ENCODE measurements around the gene PUS1. TPM values are rescaled to one million over a fixed set of nuclear protein-coding genes. Genes with fewer than 3 reads are reported as not detected.
A peak's percentile ranks its signal among the peaks of the same experiment; 100 is the strongest.

PUS1 gene
- total RNA-seq, 1 donor from 2014 or later: 33.7 TPM

GRCh38 chr12:131943876-131944275 lies 14.8 kb downstream of the PUS1 start:
- Histone ChIP-seq H2AFZ (ENCODE audit: low read depth, low read length) (no peak overlapping the region), H3K4me1 (ENCODE audit: insufficient read depth, low read length) (no peaks in the 10 kb centered on the region), H3K36me3 (ENCODE audit: insufficient read depth, low read length) (peaks cover 14% of the 10 kb centered on the region), H3K27ac (ENCODE audit: low read depth, low read length) (no peak overlapping the region), H3K4me3 (ENCODE audit: insufficient read depth, low read depth, low read length) (no peak overlapping the region), H3K79me2 (ENCODE audit: insufficient read depth, low read length) (peaks cover 6% of the 10 kb centered on the region), H3K27me3 (ENCODE audit: insufficient read depth, low read length) (no peaks in the 10 kb centered on the region), H4K20me1 (ENCODE audit: insufficient read depth, low read length) (peaks cover 8% of the 10 kb centered on the region), H3K9me3 (ENCODE audit: insufficient read depth, low read depth, low read length) (no peaks in the 10 kb centered on the region), H3K4me2 (ENCODE audit: low read length) (no peak overlapping the region), H3K9ac (ENCODE audit: low read length) (no peak overlapping the region)
- Mint-ChIP-seq H3K4me1 (ENCODE audit: low read depth, unreplicated experiment) (no peaks in the 10 kb centered on the region), H3K4me3 (ENCODE audit: unreplicated experiment) (no peak overlapping the region), H3K36me3 (ENCODE audit: low read depth, unreplicated experiment) (peaks cover 12% of the 10 kb centered on the region), H3K27ac (ENCODE audit: unreplicated experiment) (peak overlapping the region; percentile 66), H3K27me3 (ENCODE audit: low read depth, unreplicated experiment) (no peaks in the 10 kb centered on the region), H3K9me3 (ENCODE audit: unreplicated experiment) (no peaks in the 10 kb centered on the region)
- TF ChIP-seq CTCF (IDR thresholded peaks at IDR 0.05; ENCODE audit: insufficient read depth, low read depth, low read length) (no peak), EZH2 (IDR thresholded peaks at IDR 0.05; ENCODE audit: insufficient read depth, low read length) (no peak)
- DNase-seq (ENCODE audit: low read depth) (no peak), FAIRE-seq (no peak)

GRCh38 chr12:131944601-131945251 lies 15.7 kb downstream of the PUS1 start:
- Mint-ChIP-seq H3K4me3 (ENCODE audit: unreplicated experiment) (no peak overlapping the region), H3K9me3 (ENCODE audit: unreplicated experiment) (no peaks in the 10 kb centered on the region), H3K27ac (ENCODE audit: unreplicated experiment) (no peak overlapping the region), H3K4me1 (ENCODE audit: low read depth, unreplicated experiment) (no peaks in the 10 kb centered on the region), H3K27me3 (ENCODE audit: low read depth, unreplicated experiment) (no peaks in the 10 kb centered on the region), H3K36me3 (ENCODE audit: low read depth, unreplicated experiment) (peaks cover 12% of the 10 kb centered on the region)
- TF ChIP-seq CTCF (IDR thresholded peaks at IDR 0.05; ENCODE audit: insufficient read depth, low read depth, low read length) (no peak), EZH2 (IDR thresholded peaks at IDR 0.05; ENCODE audit: insufficient read depth, low read length) (no peak)
- Histone ChIP-seq H3K79me2 (ENCODE audit: insufficient read depth, low read length) (peaks cover 6% of the 10 kb centered on the region), H3K4me2 (ENCODE audit: low read length) (no peak overlapping the region), H3K9ac (ENCODE audit: low read length) (no peak overlapping the region), H3K27me3 (ENCODE audit: insufficient read depth, low read length) (no peaks in the 10 kb centered on the region), H3K9me3 (ENCODE audit: insufficient read depth, low read depth, low read length) (no peaks in the 10 kb centered on the region), H4K20me1 (ENCODE audit: insufficient read depth, low read length) (peaks cover 8% of the 10 kb centered on the region), H2AFZ (ENCODE audit: low read depth, low read length) (no peak overlapping the region), H3K27ac (ENCODE audit: low read depth, low read length) (no peak overlapping the region), H3K4me1 (ENCODE audit: insufficient read depth, low read length) (no peaks in the 10 kb centered on the region), H3K36me3 (ENCODE audit: insufficient read depth, low read length) (peaks cover 14% of the 10 kb centered on the region), H3K4me3 (ENCODE audit: insufficient read depth, low read depth, low read length) (no peak overlapping the region)
- no peak for DNase-seq (ENCODE audit: low read depth)
- no peak for FAIRE-seq

GRCh38 chr12:131946757-131947156 lies 17.7 kb downstream of the PUS1 start:
- Histone ChIP-seq H3K4me1 (ENCODE audit: insufficient read depth, low read length) (no peaks in the 10 kb centered on the region), H2AFZ (ENCODE audit: low read depth, low read length) (no peak overlapping the region), H3K4me3 (ENCODE audit: insufficient read depth, low read depth, low read length) (no peak overlapping the region), H3K9me3 (ENCODE audit: insufficient read depth, low read depth, low read length) (no peaks in the 10 kb centered on the region), H3K9ac (ENCODE audit: low read length) (no peak overlapping the region), H3K27me3 (ENCODE audit: insufficient read depth, low read length) (no peaks in the 10 kb centered on the region), H4K20me1 (ENCODE audit: insufficient read depth, low read length) (peaks cover 14% of the 10 kb centered on the region), H3K4me2 (ENCODE audit: low read length) (no peak overlapping the region), H3K27ac (ENCODE audit: low read depth, low read length) (no peak overlapping the region), H3K36me3 (ENCODE audit: insufficient read depth, low read length) (peaks cover 11% of the 10 kb centered on the region), H3K79me2 (ENCODE audit: insufficient read depth, low read length) (peaks cover 20% of the 10 kb centered on the region)
- FAIRE-seq (no peak), DNase-seq (ENCODE audit: low read depth) (no peak)
- no peak overlapping the region for H3K27ac Mint-ChIP-seq (ENCODE audit: unreplicated experiment)
- H3K4me3 Mint-ChIP-seq (ENCODE audit: unreplicated experiment): no peak overlapping the region
- peaks cover 7% of the 10 kb centered on the region for H3K36me3 Mint-ChIP-seq (ENCODE audit: low read depth, unreplicated experiment)
- TF ChIP-seq CTCF (IDR thresholded peaks at IDR 0.05; ENCODE audit: insufficient read depth, low read depth, low read length): no peak
- TF ChIP-seq EZH2 (IDR thresholded peaks at IDR 0.05; ENCODE audit: insufficient read depth, low read length): no peak
- H3K27me3 Mint-ChIP-seq (ENCODE audit: low read depth, unreplicated experiment): no peaks in the 10 kb centered on the region
- peaks cover 2% of the 10 kb centered on the region for H3K4me1 Mint-ChIP-seq (ENCODE audit: low read depth, unreplicated experiment)
- H3K9me3 Mint-ChIP-seq (ENCODE audit: unreplicated experiment): no peaks in the 10 kb centered on the region

Measured in astrocyte (in vitro differentiated cells and primary cell).